GM18498 (cell line): Measurements from ENCODE around the gene MCU.
"Not testable (repeated sequence)": the region's sequence is repeated elsewhere in the genome, so short reads cannot be mapped to it uniquely, and the experiment has no call there.

Source experiments
- ATAC-seq: cut with Tn5 transposase; IDR thresholded peaks from one replicate; pipeline ENCODE4 v1.9.1; 2021; ENCODE audit warnings: mild to moderate bottlenecking, moderate library complexity; ENCODE audit not compliant: unreplicated experiment

Gene MCU

DNA sequence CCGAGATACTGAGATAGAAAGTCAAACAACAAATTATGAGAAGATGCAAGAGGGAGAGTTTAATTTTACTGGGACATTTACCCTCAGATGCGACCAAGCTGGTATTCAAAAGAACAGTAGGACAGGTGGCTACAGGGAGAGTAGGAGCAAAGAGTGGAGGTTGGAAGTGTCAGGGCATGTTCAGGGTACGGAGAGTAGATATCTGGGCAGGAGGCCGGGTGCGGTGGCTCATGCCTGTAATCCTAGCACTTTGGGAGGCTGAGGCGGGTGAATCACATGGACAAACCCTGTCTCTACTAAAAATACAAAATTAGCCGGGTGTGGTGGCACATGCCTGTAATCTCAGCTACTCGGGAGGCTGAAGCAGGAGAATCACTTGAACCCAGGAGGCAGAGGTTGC lies 5.5 kb upstream of the MCU start:
- ATAC-seq = not testable (repeated sequence)

DNA sequence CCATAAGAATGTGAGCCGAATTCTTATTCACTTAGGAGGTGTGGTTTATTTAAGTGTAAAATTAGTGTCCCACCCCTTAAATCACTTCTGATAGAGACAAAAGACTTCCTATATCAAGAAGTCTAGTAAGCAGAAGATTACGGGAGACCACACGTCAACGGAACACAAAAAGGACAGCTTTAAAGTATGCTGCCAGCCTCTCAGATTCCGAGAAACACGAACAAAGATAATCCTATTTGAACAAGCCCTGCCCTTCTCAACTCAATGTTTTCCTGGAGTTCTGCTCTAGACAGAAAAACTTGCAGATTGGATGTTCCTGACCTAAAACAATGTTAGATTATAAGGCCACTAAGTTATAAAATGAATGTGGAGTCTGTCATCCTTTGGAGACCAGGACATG lies 4.9 kb upstream of the MCU start:
- ATAC-seq = no peak

DNA sequence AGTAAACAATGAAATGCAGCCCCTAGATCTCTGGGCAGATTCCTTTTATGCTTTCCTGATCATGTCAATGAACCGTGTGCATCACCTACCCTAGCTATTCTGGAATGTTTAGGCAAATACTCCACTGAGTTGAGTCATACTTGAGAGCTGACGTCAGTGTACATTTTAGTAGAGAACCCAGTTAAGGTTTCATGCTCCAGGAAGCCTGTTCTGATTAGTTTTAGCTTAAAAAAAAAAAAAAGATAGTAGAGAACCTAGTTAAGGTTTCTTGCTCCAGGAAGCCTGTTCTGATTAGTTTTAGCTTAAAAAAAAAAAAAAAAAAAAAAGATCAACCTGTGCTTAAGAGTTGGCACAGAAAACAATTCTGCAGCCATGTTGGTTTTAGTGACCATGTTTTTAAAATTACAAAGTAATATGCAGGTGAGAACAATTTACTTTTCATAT lies 3.7 kb upstream of the MCU start:
- no peak for ATAC-seq

DNA sequence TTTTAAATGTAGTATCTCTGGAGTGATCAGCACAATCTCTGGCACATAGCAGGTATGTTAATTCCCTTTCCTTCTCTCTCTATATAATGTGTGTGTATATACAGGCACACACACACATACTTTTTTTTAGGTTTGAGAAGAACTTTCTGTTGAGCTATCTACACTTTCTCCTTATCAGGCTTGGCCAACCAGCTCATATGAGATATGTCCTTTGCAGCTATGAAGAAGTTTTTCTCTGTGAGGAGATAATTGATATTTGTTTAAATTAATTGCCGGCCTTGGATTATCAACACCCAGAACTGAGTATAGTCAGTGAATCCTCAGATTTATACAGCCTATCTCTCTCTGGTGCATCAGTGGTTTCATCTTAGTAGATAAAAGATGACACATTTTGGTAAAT lies 2.3 kb upstream of the MCU start:
- no peak for ATAC-seq

DNA sequence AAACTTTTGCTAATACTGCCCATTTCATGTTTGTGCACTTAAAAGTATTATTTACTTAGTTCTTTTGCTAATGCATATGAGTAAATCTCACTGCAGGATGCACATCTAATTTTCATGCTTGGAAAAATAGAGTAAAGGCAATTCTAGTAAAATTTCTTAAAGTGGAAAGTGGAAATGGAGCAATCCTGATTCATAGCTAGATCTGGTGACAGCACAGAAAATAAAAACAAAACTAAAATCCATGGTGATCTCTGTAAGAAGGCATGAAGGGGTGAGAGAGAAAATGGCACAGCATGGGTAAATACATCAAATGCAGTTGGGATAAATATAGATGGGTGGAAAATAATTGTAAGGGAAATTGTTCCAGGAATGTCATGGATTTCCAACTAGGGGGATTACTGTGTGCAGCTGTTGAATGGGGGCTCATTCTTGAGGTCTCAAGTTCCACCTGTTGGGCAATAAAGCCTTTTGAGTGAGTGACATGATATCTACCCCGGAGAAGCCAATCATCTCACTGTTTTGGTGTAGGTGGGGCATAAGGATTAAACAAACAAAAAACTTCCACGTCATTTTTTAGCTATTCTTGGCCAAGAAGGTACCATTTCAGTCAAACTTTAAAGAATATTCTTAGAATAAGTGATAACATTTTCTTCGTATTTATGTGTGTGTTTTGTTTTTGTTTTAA lies 1.7 kb upstream of the MCU start:
- ATAC-seq = no peak

DNA sequence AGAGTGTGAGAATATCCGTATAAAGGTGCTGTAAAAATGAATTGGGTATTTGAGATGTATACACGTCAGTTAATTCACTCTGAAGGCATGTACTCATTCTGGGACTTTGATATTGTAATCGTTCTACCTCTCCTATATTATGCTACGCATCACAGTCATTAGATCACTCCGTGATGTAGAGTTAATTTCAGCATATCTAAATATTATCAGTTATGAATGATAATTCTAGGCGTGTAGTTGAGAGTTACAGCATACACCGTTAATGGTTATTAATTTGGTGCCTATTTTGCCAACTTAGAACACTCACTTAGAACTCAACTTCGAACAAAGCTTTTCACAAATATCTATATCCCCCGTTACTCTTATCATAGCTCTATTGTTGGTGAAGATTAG lies 477 bp upstream of the MCU start:
- no peak for ATAC-seq

DNA sequence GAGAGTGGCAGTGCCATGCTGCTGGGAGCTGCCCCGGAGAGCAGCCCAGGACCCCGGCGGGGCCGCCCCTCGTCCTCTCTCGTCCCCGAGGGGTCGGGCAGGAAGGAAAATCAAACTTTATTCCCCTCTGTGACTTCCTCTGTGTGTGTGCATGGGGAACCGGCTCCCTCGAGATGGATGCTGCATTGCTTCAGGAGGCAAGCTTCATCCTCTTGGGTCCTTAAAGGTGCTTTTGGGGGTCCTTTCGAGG lies 726 bp downstream of the MCU start:
- ATAC-seq = no peak

DNA sequence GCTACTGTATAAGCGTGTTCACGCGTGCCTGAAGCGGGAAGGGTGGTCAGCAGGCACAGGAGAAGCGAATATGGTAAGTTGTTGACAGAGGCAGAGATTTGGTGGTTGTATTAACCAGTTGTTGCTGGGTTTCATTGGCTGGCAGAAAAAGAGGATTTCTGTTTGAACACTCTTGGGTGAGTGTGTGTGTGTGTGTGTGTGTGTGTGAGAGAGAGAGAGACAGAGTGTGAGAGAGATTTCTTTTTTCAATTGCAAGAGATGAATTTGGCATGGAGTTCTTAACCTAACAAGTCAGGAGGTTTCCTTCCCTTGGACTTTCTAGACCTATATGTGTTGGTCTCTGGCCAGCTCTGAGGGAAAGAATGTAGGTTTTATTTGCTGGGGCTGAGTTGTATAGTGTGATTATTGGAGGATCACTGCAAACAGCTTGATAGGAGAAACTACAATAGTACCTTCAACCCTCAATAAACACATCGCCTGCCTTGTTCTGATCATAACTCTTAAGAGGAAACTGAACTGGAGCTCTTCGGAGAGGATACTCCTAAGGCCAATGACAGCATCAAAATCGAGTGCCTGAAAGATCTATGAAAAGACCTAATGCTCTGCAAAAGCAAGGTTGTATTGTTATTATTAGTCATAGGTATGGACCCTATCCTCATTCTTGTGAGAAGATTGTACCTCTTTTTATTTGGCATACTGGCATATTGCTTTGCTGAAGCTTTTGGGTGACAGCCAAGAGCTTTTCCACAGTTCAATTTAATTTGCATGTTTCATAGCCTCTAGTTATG lies 1.2 kb downstream of the MCU start:
- no peak for ATAC-seq

DNA sequence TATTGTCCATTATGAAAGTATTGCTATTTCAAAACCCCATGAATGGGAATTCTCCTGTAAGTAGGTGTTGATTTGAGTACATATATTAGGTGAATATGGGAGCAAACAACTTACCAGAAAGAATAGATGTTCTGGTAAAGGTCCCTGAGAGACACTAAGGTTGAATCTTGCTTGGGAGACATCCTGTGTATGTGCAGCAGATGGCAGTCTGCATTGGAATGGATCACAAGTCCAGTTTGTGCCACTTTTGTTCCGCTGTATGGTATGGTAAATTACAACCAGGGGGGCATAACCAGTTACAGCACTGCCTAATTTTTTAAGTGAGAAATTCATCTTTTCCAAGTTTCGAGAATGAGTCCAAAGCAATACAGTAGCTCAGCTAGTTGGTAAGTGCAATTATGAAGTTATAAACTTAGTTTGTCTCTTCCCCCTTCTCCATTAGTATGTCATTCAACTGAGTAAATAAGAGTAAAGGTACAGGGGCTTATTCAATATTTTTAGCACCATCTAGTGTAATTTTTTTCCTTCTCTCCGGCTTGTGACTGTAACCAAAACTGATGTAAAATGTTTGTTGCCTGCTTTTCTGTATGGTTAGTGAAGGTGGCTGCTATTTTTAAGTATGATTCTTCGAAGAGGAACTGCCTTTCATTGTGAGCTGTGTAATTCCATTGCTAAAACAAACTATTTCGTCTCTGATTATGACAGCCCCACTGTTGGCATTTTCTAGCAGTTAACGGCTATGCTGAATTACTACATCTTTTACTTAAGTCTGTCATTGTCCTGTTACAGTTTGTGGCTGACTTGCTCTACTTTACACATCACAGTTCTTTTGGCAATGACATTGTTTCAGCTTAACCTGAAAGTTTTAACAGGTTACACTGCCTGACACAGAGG lies 2.8 kb downstream of the MCU start:
- ATAC-seq = no peak

DNA sequence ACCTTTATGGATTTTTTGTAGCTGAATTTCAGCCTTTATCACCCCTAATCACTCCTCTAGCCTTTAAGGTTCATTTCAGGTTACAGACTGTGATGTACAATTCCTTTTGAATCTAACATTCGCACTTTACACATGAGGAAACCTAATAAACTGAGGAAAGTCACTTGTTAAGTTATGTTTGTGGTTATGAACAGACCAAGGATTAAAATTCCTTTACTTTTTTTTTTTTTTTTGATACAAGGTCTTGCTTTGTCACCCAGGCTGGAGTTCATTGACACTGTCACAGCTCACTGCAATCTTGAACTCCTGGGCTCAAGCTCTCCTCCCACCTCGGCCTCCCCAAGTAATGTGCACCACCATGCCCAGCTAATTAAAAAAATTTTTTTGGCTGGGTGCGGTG lies 3.6 kb downstream of the MCU start:
- no peak for ATAC-seq

DNA sequence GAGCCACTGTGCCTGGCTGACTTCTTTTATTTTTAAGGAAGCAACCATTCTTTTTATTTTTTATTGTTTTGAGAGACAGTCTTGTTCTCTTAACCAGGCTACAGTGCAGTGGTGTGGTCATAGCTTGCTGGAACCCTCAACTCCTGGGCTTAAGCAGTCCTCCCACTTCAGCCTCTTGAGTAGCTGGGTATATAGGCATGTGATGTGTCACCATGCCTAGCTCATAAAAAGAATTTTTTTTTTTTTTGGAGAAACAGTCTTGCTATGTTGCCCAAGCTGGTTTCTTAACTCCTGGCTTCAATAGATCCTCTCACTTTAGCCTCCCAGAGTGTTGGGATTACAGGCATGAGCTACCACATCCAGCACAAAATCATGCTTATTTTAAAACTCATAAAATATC lies 5.8 kb downstream of the MCU start:
- no peak for ATAC-seq

DNA sequence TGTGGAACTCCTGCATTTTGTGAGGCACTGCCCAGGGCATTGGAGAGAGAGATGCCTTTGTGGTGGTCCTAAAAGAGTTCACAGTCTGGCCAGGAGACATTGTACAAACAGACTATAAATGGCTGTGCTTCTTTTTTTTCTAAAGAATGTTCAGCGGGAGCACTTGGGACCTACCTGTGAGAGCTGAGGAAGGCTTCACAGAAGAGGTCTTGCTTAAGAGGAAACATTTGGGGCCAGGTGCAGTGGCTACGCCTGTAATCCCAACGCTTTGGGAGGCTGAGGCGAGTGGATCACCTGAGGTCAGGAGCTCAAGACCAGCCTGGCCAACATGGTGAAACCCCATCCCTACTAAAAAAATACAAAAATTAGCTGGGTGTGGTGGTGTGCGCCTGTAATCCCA lies 10.5 kb downstream of the MCU start:
- not testable (repeated sequence) for ATAC-seq

DNA sequence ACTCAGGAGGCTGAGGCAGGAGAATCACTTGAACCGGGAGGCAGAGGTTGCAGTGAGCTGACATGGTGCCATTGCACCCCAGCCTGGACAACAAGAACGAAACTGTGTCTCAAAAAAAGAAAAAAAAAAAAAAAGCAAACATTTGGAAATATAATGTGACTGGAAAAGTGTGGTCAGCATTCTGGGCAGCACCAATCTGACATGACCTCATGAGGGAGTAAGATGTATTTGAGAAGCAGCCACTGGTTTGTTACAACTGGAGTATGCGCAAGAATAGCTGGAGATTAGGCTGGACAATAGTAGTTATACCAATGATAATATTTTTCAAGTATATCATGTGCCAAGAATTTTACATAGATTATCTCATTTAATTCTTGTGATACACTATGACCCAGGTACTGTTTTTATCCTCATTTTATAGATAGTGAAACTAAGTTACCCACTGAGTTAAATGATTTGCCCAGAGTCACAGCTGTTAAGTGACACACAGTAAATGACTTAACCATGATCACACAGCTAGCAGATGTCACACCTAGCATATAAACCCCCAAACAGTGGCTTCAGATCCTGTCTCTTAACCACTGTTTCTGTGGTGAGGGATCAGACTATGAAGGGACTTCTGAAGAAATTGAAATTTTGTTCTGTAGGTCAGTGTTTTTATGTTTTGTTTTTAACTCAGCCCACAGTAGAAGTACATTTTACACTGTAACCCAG lies 11.1 kb downstream of the MCU start:
- ATAC-seq = peak; percentile 66

DNA sequence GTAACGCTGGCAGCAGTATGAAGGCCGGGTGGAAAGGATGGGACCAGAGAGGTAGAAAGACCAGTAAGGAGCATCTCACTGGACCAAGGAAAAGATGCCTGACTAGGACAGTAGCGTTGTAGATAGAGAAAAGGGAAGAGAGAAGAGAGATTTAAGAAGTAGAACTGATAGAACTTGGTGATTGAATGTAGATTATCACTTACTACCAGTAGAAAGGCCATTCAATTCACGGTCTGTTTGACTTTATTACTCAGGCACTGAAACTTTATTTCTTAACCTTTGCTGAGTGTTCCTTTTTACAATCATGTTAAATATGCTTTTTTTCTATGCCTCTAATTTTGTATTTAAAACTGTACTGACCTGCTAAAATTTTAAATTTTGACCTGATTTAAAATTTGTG lies 12.2 kb downstream of the MCU start:
- no peak for ATAC-seq

DNA sequence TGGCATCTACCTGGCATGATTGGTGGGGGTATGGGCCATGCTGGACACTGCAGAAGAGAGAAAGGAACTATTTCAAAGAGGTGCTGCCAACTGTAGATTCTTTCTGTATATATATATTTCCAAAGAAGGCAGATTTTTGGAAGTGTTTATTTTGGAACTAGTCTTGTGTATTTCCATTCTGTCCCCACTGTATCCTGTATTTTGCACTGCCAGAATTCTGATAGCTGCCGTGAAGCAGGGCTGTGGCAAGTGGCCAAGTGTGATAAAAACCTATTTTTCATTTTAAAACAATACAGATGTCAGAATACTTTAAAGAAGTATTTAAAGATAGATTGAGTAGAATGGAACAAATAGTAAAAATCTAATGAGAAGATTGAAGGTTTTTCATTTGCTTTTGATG lies 17.1 kb downstream of the MCU start:
- no peak for ATAC-seq

DNA sequence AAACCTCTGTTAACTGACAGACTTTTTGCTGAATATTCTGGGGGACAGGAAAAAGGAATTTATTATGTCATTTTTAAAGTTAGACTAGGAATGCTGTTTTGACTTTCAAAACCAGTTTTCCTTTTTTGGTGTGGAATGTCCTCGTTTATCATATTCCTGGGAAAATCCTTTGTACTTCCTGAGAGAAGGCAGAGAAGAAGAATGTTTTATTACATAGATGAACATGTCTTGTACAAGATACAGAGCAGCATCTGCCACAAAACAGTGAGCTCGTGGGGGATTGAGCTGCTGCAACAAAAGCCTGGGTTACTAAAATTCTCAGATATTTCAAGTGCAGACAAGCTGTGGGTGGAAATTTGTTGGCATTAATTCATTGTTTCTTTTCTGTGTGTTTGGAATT lies 20.2 kb downstream of the MCU start:
- ATAC-seq = no peak

DNA sequence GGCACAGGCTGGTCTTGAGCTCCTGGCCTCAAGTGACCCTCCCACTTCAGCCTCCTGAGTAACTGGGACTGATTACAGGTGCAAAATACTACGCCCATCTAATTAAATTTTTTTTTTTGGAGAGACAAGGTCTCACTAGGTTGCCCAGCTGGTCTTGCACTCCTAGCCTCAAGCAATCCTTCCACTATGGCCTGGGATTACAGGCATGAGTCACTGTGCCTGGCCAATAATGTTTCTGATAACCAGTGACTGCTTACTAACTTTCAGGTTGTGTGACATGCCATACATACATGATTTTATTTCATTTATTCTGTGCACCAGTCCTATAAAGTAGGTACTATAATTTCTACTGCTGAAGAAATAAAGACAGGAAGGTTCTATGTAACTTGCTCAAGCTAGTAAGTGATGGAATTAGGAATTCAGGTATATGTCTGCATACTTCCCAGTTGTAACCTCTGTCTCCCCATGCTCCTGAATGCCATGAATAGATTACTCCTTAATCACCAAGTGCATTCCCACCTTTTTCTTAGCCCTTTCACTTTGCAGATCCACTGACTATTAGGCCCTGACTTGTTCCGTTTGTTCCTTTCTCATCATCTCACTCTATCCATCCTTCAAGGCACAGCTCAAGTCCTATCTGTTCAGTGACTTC lies 28.1 kb downstream of the MCU start:
- ATAC-seq = no peak

DNA sequence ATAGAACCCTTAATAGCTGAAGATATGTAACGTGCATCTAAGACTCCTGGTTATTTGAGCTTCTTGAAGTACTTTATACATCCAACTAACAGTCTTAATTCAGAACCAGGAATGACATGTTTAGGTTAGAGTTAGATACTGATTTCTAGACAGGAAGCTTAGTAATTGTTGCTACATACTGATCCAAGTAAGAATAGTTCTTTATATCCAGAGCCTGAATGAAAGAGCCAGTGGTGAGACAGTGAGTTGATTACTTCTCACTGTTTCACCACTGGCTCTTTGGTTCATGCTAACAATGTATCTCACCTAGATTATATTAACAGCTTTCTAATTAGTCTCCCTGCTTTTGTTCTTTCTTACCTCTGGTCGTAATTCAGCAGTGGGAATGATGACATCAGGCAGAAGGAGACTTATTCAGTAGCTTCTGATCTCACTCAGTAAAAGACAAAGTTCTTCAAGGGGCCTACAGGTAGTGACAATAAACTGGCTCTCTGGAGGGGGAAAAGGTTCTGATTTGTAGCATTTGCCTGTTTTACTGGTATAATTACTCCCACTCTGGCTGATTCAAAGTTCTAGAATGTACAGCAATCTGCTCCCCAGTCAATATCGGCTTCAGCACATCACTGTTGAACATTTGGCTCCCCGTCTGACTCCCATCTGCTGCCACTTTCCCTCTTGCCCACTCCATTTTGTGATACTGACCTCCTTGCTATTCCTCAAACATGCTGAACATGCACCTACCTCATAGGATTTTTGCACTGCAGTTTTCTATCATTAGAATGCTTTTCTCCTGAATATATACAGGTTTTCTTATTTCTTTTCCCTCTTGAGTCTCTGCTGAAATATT lies 29.1 kb downstream of the MCU start:
- ATAC-seq = no peak

DNA sequence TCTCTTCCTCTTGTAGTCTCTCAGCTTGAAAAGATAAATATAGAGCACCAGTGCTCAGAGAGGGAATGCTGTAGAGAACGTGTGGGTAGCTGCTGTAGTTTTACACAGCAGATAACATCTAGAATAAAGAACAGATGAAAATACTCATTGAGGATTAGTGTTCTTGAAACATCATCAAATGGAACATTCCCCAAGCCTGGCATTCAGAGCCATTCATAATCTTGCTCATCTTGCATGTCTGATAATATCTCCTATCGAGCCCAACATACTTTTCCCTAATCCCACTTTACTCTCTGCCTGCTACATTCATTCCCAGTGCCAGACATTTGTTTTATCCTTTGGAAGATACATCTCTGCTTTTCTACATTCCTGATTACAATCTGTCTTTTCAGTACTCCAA lies 35.2 kb downstream of the MCU start:
- no peak for ATAC-seq

DNA sequence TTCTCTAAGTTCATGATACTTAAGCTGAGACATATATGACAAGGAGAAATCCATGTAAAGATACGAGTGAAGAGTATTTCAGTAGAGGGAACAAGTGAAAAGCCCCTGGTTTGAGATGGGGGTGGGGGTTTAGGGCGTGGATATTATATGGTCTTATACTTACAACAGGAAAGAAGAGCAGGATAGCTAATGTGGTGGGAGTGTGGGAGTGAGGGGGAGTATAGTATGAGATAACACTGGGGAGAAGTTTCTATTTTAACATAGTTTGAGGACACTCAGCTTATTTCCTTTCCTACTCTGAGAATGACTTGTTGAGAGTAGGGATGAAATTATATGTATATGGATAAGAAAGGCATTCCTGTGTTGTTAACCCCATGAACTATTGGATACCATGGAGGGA lies 36.5 kb downstream of the MCU start:
- no peak for ATAC-seq
